ENCODE measurements around the gene NOP14.

GRCh38 chr4:2994917-2995316 is 31.7 kb upstream of the NOP14 start:
- TF ChIP-seq POLR2A (IDR thresholded peaks at IDR 0.05) (no peak), CTCF (IDR thresholded peaks at IDR 0.05) (no peak)

Data from stomach (tissue), 4 donors.